Esophagus muscularis mucosa (tissue), 4 donors: ENCODE results near the gene ATAD2B.

ENCODE experiments used
- EP300 ChIP-seq: sonication (generic); formaldehyde crosslinking; IDR thresholded peaks from one replicate; pipeline ENCODE4 v1.6.1; 2017; ENCODE audit warnings: antibody characterized with exemption
- POLR2A ChIP-seq: fragments of 450-650 bp; IDR thresholded peaks from one replicate; pipeline ENCODE4 v1.6.1; 2017; ENCODE audit warnings: antibody characterized with exemption, moderate library complexity, mild to moderate bottlenecking, low read depth
- POLR2AphosphoS5 ChIP-seq, 2 donors: sonication (generic); formaldehyde crosslinking; IDR thresholded peaks; one replicate each; pipeline ENCODE4 v1.6.1; 2017; ENCODE audit warnings: antibody characterized with exemption in 2 of 2
- TF ChIP-seq, protein P1 (sequence below), 3 experiments: fragments of 200-600 bp in 2 of 3; fragments of 450-650 bp in 1 of 3; sonication (generic) in 2 of 3; IDR thresholded peaks; one replicate each; pipeline ENCODE4 v1.5.1; 2017 to 2019; ENCODE audit warnings: antibody characterized with exemption in 3 of 3, mild to moderate bottlenecking in 2 of 3, moderate library complexity in 1 of 3

DNA sequence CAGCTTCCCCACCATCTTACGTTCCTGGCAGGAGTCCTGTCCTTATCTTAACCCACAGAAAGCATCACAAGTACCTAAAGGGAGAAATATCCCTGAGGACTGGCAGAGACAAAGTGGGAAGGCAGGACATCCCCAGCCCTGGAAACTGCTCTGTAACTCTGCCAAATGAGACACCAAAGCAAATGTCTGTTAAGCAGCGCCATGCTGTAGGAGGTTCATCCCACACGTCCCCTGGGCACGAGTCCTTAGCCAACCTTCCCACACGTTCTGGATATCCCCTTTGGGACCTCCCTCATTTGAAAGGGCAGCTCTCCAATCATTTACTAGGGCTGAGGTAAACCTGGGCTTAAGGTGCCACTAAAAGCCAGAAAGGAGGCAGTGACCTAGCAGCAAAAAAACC is 207.2 kb downstream of the ATAD2B start:
- TF ChIP-seq EP300 (no peak), POLR2A (no peak), POLR2AphosphoS5 (IDR thresholded peaks at IDR 0.05) (no peak)
- TF ChIP-seq, protein P1, sequence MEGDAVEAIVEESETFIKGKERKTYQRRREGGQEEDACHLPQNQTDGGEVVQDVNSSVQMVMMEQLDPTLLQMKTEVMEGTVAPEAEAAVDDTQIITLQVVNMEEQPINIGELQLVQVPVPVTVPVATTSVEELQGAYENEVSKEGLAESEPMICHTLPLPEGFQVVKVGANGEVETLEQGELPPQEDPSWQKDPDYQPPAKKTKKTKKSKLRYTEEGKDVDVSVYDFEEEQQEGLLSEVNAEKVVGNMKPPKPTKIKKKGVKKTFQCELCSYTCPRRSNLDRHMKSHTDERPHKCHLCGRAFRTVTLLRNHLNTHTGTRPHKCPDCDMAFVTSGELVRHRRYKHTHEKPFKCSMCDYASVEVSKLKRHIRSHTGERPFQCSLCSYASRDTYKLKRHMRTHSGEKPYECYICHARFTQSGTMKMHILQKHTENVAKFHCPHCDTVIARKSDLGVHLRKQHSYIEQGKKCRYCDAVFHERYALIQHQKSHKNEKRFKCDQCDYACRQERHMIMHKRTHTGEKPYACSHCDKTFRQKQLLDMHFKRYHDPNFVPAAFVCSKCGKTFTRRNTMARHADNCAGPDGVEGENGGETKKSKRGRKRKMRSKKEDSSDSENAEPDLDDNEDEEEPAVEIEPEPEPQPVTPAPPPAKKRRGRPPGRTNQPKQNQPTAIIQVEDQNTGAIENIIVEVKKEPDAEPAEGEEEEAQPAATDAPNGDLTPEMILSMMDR (IDR thresholded peaks at IDR 0.05) = no peak
